Embryonic facial prominence (tissue), 1 donor: ENCODE data around the gene PRKAR1B.
"Not testable (repeated sequence)": the region's sequence is repeated elsewhere in the genome, so short reads cannot be mapped to it uniquely, and the experiment has no call there.

ENCODE experiments used
- DNase-seq: peaks from one replicate; pipeline ENCODE4 v3.0.0-alpha.2; 2016; ENCODE audit errors: extremely low spot score

PRKAR1B gene

GRCh38 chr7:644381-645305, 82.4 kb downstream of the PRKAR1B start:
- DNase-seq = no peak

DNA sequence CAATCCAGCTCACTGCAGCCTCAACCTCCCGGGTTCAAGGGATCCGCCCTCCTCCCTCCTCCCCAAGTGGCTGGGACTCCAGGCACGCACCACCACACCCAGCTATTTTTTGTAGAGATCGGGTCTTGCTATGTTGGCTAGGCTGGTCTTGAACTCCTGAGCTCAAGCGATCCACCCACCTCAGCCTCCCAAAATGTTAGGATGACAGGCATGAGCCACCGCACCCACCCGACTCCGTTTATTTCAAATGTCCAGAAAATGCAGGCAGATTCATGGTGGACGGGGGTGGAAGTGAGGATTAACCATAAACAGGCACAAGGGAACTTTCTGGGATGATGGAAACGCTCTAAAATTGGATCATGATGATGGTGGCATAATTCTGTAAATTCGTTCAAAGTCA, 85.1 kb downstream of the PRKAR1B start:
- no peak for DNase-seq

DNA sequence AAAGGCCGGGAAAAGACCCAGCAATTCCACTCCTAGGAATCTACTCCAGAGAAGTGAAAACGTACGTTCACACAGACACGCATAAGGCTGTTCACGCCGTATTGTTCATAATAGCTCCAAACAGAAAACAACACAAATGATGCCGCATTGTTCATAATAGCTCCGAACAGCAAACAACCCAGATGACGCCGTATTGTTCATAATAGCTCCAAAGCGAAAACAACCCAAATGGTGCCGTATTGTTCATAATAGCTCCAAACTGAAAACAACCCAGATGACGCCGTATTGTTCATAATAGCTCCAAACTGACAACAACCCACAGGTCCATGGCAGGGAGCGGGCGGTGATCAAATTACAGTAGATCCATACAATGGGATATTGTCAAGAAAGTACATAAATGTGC, 85.8 kb downstream of the PRKAR1B start:
- no peak for DNase-seq

DNA sequence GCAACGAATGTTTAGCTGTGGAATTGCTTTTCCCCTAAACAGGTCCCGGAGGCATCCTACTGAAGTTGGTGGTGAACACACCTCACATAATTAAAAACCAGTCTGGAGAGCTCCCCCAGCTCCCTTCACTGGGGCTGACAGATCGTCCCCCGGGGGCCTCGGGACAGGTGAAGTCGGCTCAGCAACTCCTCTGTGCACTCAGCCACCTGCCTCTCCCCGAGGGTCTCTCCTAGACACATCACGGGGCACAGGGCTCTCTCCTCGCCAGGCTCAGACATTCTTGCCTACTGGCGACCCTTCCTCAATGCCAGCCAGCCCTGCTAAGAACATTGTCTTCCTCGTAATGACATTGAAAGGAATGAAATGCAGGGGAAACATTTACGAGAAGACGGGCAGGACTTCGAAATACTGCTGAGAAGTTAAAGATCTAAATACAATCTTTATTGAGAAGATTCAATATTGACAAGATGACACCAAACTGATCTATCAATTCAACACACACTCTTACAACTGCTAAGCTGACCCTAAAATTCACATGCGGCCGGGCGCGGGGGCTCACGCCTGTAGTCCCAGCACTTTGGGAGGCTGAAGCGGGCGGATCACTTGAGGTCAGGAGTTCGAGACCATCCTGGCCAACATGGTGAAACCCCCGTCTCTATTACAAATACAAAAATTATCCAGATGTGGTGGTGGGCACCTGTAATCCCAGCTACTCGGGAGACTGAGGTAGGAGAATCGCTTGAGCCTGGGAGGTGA, 88.6 kb downstream of the PRKAR1B start:
- no peak for DNase-seq

DNA sequence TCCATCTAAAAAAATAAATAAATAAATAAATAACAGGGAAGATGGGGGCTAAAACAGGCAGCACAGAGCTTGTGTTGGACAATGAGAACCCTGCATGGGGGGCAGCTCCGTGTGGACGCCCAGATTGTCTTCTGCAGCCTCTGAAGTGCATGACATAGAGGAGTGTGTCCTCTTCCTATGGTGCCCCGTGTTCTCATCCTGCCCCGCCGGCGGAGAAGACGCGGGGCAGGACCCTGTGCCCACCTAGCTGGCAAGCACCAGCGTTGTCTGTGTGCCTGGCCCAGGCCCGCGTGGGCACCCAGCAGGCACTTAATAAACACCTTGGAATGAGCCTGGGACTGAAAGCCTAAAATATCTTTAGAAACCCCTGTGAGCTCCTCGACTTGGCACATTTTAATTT, 89.3 kb downstream of the PRKAR1B start:
- no peak for DNase-seq

DNA sequence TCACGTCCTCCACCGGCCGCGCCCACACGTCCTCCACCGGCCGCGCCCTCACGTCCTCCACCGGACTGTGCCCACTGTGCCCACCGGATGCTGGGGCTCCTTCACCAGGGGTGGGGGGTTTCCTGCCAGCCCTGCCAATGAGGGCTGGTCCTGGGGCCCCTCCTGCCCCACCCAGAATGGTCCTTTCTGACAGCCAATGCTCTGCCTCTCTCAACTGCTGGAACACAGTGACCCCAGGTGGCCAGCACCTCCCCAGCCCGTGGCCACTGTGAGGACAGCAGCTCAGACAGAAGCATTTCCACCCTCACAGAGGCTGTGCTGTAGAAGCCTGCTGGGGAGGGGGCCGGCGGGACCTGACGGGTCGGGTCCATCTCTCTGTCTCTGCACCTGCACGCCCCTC, 90.7 kb downstream of the PRKAR1B start:
- DNase-seq = no peak

DNA sequence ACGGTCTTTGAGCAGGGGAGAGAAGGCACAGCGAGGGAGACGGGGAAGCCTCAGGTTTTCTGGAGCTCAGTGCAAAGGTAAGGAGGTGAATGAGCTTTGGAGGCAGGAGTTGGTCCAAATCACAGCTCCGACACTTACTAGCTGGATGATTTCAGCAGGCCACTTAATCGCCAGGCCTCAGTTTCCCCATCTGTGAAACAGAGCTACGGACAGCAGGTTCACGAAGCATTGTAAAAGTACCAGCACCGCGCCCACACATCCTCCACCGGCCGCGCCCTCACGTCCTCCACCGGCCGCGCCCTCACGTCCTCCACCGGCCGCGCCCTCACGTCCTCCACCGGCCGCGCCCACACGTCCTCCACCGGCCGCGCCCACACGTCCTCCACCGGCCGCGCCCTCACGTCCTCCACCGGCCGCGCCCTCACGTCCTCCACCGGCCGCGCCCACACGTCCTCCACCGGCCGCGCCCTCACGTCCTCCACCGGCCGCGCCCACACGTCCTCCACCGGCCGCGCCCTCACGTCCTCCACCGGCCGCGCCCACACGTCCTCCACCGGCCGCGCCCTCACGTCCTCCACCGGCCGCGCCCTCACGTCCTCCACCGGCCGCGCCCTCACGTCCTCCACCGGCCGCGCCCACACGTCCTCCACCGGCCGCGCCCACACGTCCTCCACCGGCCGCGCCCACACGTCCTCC, 91.2 kb downstream of the PRKAR1B start:
- not testable (repeated sequence) for DNase-seq

DNA sequence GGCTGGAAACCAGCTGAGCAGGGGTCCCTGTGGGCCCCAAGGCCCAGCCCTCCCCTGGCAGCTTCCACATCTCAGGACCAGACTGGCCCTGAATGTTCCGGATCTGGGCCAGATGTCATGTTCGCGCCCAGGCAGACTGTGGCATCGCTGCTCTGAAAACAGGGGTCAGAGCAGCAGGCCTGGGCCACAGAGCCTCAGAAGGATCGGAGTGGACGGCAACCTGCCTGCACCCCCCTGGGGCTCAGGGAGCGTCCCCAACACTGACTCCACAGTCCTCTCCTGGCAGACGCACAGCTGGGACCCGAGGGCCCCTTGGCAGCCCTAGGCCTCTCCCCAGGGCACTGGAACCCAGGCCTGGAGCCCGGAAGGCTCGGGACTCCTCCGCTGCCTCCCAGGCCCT, 91.9 kb downstream of the PRKAR1B start:
- DNase-seq = no peak

DNA sequence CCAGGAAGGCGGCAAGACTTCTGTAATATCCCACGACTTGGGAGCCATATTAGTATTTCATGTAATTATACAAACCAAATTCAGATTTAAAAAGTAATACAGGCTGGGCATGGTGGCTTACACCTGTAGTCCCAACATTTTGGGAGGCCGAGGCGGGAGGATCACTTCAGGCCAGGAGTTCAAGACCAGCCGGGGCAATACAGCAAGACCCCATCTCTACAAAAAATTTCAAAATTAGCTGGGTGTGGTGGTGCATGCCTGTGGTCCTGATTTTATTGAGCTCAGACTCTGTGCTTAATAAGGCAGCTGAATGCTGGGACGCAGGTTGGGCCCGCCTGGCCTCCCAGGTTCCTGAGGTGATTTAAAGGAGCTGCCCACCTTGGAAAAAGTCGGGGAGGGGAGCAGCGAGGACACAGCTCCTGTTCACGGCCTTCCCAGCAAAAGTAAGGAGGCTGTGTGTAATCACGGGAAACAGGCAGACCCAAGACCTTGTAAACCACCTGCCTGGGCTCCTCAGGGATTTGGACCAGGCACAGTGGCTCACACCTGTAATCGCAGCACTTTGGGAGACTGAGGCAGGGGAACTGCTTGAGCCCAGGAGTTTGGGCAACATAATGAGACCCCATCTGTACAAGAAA, 93.6 kb downstream of the PRKAR1B start:
- no peak for DNase-seq

- no peak for DNase-seq
Observed at GRCh38 chr7:632831-633210, 94.3 kb downstream of the PRKAR1B start.

GRCh38 chr7:631964-632830, 94.9 kb downstream of the PRKAR1B start:
- DNase-seq = no peak

- DNase-seq = no peak
Observed at GRCh38 chr7:631291-631711, 95.8 kb downstream of the PRKAR1B start.

DNA sequence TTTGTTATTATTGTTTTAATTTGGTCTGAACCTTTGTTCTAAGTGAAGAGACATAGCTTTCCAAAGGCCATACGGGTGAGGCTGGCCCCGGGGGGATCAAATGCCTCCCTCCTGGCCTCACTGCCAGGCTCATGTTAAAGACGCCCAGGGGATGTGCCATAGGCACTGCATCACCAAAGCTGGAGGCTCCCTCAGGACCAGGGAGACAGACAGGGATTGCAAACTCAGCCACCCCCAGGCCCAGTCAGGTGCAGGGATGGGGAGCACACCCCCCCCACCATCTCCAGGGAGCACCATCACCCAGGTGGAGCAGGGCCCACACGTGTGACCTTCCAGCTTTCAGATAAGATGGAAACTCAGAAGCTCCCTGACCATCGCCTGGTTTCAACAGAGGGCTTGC, 96.5 kb downstream of the PRKAR1B start:
- no peak for DNase-seq

DNA sequence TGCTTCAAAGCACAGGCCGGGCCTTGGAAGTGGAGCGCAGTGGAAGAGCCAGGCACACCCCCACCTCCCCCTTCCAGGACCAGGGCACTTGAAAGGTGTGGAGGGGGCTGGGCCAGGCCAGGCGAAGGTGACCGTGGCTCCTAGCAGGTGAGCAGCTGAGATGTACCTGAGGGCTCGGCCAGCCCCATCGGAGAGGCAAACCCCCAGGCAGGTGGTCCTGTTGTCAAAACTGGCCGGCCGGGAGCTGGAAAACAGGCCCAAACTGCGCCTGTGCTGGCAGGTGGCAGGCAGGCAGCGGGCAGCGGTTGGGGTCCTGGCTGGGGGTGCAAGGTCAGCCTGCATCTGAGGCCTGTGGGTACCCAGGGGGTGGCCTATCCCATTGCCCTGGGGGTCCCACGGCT, 97.0 kb downstream of the PRKAR1B start:
- no peak for DNase-seq

- no peak for DNase-seq
Observed at GRCh38 chr7:628826-629225, 98.3 kb downstream of the PRKAR1B start.

- no peak for DNase-seq
Observed at GRCh38 chr7:628402-628763, 98.7 kb downstream of the PRKAR1B start.

GRCh38 chr7:627661-628401, 99.2 kb downstream of the PRKAR1B start:
- DNase-seq = no peak

DNA sequence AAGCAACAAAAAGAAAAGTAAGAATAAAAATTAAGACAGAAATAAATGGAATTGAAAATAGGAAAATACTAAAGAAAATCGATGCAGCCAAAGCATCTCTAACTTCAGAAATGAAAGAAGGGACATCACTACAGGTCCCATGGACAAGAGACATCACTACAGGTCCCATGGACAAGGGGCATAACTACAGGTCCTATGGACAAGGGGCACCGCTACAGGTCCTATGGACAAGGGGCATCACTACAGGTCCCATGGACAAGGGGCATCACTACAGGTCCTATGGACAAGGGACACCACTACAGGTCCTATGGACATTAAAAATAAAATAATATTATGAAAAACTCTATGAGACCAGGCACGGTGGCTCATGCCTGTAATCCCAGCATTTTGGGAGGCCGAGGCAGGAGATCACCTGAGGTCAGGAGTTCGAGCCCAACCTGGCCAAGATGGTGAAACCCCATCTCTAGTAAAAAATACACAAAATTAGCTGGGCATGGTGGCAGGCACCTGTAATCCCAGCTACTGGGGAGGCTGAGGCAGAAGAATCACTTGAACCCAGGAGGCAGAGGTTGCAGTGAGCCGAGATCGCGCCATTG, 101.6 kb downstream of the PRKAR1B start:
- no peak for DNase-seq

- no peak for DNase-seq
Observed at GRCh38 chr7:623464-623863, 103.6 kb downstream of the PRKAR1B start.
